Subcutaneous adipose tissue (tissue), 4 donors: Measurements from ENCODE around the gene SCN4A. TPM values are rescaled to one million over a fixed set of nuclear protein-coding genes. Genes with fewer than 3 reads are reported as not detected.

Experiments used
- CTCF ChIP-seq: fragments of 450-650 bp; IDR thresholded peaks from one replicate; pipeline ENCODE4 v1.5.1; 2016; ENCODE audit warnings: low read depth, mild to moderate bottlenecking, control low read depth, antibody characterized with exemption, moderate library complexity
- total RNA-seq, 4 donors: library from RNA; depleted of rRNA; stranded (reverse); fragments of >200 nt; gene quantifications; one replicate each; pipeline ENCODE4 v1.1.0, GENCODE V29; 2016

The SCN4A gene
- total RNA-seq, 4 donors from 2014 or later: 6.2 to 43.3 (median 18.1) TPM

DNA sequence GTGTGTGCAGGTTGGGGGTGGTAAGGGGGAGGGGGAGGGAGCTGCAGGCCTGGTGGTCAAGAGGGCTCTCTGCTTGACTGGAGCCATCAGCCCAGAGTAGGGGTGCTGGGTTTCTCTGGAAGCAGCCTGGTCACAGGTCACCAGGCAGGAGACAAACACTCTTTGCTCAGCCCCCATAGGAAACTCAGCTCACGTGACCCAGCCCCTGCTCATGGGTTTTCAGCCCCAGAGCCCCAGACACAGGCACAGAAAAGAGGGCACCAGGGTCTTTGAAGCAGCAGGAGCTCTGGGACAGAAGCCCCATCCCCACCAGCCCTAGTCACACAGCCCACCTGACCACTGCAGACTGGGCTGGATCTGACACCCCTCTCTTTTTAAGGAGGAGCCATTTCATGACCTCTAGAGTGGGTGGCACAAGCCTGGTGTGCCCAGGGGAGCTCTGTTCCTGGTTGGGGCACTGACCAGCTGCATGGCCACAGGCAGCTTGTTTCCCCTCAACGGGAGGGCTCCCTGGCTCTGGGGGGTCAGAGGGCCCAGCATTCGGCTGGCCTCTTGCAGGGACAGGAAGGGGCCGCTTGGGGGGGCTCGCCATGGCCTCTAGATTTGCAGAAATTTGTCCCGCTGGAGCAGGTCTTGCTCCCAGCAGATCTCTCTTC lies 26.8 kb downstream of the SCN4A start:
- no peak for TF ChIP-seq CTCF

GRCh38 chr17:63944736-63945499 lies 27.8 kb downstream of the SCN4A start:
- TF ChIP-seq CTCF: no peak

- TF ChIP-seq CTCF: no peak
Observed at GRCh38 chr17:63943745-63944144, 29.0 kb downstream of the SCN4A start.

GRCh38 chr17:63942309-63942985 lies 30.3 kb downstream of the SCN4A start:
- TF ChIP-seq CTCF: no peak

GRCh38 chr17:63941751-63942150 lies 31.0 kb downstream of the SCN4A start:
- no peak for TF ChIP-seq CTCF

DNA sequence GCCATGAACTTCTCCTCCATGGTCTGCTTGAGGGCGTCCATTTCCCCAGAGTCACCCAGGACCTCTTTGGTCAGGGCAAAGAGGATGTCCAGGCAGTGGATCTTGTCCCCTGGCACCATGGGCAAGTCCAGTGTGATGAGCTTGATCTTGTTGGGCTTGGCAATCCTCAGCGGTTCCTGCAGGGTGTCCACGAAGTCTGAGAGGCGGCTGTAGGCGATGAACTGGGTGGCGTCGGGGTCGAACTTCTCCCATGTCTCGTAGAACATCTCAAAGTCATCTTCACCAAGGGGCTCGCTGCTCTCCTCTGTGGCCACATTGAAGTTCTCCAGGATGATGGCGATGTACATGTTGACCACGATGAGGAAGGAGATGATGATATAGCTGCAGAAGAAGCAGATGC lies 31.6 kb downstream of the SCN4A start:
- TF ChIP-seq CTCF: no peak

- TF ChIP-seq CTCF: no peak
Observed at GRCh38 chr17:63940584-63940983, 32.1 kb downstream of the SCN4A start.
